GM20000 (cell line): ENCODE measurements around the gene OVCH1.

Source experiments
- DNase-seq: peaks from one replicate; pipeline ENCODE4 v3.0.0; 2012; ENCODE audit warnings: low spot score
- CTCF ChIP-seq: IDR thresholded peaks from 2 replicates; pipeline ENCODE4 v1.5.1; 2012; ENCODE audit warnings: mild to moderate bottlenecking, control low read depth; ENCODE audit errors: extremely low read depth, missing control alignments

Gene OVCH1

GRCh38 chr12:29519585-29520182 is 22.2 kb upstream of the OVCH1 start:
- peak; percentile 16 for TF ChIP-seq CTCF
- DNase-seq: peak; percentile 19

GRCh38 chr12:29518407-29518806 is 20.9 kb upstream of the OVCH1 start:
- no peak for DNase-seq
- TF ChIP-seq CTCF: no peak

- no peak for DNase-seq
- no peak for TF ChIP-seq CTCF
These were observed 19.8 kb upstream of the OVCH1 start for GRCh38 chr12:29517264-29517663.

GRCh38 chr12:29516431-29516875 is 19.0 kb upstream of the OVCH1 start:
- no peak for DNase-seq
- no peak for TF ChIP-seq CTCF

- no peak for DNase-seq
- no peak for TF ChIP-seq CTCF
These were observed 13.2 kb upstream of the OVCH1 start for GRCh38 chr12:29510591-29511185.

GRCh38 chr12:29509503-29509902 is 12.0 kb upstream of the OVCH1 start:
- no peak for TF ChIP-seq CTCF
- no peak for DNase-seq

- no peak for TF ChIP-seq CTCF
- no peak for DNase-seq
These were observed 11.5 kb upstream of the OVCH1 start for GRCh38 chr12:29508949-29509348.
